ENCODE data around the gene ARID5B.

ARID5B gene

GRCh38 chr10:62057850-62058249, 156.4 kb downstream of the ARID5B start:
- DNase-seq, result no peak

DNA sequence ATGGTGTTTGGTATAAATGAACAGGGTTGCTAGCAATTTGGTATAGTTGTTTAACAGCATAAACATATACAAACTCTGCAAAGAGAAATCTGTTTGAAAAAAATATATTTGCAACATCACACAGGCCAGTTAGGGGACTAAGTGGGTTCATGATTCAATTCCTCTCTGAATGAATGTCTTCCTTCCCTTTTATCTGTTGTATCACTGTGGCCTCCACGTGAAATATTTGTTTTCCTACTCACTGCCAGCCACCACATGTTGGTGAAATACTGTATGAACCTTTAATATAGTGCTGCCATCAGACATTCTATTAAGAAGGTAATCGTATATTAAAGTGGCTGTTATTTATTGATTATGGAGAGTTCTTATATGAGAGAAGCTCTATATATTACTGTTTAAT, 157.0 kb downstream of the ARID5B start:
- no peak for DNase-seq

DNA sequence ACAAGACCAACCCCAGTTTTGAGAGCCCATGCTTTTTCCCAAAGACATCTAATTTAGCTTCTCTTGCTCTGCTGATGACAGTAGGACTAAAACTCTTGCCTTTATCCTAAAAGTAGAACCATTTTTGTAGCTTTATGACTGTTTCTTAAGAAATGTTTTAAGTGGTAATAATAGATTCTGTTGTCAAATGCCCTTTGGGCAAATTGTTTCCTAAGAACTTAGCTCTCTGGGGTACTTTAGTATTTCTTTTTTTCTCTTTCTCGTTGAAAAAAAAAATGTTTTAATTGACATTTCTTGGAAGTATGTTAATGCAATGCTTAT, 157.4 kb downstream of the ARID5B start:
- DNase-seq, result no peak

DNA sequence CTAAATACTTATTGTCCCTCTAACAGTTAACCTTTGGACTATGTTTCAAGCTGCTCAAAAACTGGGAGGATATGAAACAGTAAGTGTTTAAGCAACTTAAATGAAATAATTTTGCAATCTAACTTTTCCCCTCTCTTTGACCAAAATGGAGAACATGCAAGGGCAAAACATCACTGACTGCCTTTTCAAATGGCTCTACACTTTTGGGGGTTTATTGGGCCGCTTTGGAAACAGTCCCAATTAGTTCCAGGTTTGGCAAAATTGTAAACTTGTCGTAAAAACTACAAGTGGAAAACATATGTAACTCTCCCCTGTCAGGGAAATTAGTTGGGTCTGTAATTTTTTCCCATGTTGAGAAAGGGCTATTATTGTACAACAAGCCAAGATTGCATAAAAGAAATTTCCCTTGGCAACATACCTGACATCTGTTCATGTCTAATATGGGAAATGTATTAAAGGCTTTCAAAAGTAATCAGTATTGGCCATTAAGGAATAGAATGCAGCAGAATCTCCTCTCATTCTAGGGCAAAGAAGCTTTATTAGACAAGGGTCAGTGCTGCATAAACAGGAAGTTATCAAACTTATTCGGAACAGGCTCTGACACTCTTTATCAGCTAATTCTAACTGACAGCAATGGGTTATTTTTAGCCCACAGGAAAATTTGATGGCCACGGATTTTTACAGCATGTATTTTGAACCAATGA, 157.9 kb downstream of the ARID5B start:
- no peak for DNase-seq

DNA sequence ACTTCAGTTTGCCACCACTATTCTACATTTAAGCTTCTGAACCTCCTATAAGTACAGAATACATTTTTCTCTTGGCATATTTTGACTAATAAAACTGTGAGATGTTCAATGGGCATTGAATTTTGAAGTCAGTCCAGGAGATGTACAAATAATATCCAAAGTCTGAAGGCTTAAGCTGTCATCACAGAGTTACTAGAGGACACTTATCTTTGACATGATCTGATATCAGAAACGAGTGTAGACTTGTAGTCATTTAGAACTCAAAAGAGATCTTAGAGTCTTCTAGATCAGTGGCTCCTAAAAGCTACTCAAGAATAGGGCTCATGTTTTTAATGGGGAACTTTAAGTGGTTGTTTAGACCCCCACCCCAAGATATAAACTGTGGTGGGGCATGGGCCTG, 160.5 kb downstream of the ARID5B start:
- DNase-seq, result no peak

DNA sequence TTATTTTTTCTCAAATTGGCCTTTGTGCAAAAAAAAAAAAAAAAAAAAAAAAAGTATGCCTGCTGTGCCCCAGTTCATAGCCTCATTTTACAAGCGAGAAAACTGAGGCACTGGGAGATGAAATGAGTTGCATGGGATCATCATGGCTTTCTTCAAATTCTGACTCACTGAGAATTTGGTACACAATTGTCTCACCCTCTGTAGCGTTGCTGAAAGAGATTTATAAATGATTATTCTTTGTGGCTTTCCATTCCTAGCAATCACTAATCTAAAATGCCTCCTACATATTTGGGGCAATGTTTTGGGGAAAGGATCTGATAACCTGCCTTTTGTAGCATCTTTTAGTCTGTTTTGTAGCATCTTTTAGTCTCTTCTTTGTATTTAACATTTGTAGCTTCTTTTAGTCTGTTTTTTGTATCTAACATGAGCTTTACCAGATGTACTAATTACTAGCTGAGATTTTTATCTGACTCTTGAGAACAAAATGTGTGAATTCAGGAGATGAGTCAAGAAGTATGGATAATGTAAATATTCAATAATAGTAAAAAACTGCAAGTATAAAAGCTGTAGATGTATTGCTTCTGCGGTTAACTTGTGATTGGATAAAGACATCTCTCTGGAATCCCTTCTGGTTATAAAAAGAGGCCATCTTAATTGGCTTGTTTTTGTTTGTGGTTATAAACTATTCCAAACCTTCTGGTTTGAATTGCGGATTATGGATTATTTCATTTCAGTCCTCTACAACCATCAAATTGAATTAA, 161.4 kb downstream of the ARID5B start:
- DNase-seq, result no peak

DNA sequence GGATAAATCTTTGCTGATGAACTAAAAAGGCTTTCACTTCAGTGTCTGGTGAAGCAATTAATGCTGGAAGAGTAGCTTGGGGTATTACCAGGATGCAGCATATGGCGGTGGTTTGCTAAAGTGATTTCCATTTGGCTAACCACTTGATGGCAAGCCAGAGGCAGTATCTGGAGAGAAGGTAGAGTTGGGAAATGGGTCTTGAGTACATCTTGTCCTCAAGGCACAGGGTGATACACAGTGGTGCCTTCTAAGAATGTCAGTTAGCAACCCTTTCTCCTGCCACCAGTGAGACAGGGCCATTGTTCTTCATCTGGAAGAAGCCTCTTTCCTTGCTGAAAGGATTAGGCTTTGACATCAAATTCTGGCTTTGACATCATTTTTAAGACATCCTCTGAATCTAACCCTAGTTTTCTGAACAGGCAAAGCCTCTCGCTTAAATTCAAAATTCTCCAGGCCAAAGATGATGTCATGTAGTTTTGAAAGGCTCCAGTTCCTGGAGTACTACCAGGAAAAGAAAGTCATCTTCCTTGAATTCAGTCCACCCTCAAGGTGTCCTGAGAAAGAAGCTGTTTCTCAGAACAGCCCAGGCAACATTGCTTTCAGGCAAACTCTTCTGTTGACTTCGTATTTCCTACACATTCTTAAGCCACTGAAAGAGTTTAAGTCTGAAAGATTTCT, 162.4 kb downstream of the ARID5B start:
- peak; percentile 39 for DNase-seq

DNA sequence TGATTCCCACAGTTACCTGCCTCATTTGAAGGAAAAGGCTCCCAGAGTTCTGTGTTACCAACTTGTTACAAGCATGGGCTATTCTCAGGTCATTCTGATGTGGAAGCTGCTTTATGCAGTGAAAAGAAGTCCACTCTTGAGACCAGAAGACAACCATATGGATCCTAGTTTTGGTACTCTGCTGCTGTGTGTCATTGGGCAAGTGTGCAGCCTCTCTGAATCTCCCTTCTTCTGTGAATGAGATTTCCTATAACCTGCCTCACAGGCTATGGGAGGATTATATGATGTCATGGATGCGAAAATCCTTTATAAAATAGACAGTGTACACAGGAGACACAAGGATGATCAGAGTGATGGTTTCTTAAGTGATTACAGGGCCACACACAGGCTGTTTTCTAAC, 166.1 kb downstream of the ARID5B start:
- no peak for DNase-seq

- no peak for DNase-seq
Observed at GRCh38 chr10:62068464-62068863, 167.0 kb downstream of the ARID5B start.

DNA sequence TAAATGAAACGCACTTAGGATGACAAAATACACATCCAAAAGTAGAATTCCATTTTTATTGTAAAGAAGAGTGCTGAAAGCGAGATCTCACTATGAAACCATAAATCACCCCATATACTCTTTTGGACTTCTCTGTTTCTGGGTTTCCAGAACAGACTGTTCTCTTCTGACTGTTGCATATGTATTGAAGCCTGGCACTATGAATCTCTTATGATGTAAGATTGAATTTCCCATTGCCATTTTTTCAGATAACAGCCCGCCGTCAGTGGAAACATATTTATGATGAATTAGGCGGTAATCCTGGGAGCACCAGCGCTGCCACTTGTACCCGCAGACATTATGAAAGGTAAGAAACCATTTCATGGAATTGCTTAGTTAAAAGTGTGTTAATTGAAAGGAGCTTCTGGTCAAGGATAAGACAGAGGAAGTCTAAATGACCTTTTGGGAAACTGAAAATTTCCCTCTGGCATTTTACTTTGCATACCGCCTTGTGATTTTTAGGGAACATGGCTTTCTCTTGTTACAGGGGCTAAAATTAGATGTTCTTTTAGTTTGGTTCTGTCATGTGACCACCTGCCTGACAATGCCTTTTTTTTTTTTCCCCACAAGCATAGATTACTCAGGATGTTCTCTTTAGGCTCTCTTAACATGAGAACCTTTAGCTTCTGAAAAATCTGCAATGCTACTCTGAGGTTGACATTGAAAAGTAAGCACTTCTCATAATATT, 168.1 kb downstream of the ARID5B start:
- no peak for DNase-seq

- no peak for DNase-seq
Observed at GRCh38 chr10:62071846-62072281, 170.4 kb downstream of the ARID5B start.

GRCh38 chr10:62072901-62073300, 171.4 kb downstream of the ARID5B start:
- no peak for DNase-seq

- DNase-seq, result no peak
Observed at GRCh38 chr10:62073429-62073828, 171.9 kb downstream of the ARID5B start.

DNA sequence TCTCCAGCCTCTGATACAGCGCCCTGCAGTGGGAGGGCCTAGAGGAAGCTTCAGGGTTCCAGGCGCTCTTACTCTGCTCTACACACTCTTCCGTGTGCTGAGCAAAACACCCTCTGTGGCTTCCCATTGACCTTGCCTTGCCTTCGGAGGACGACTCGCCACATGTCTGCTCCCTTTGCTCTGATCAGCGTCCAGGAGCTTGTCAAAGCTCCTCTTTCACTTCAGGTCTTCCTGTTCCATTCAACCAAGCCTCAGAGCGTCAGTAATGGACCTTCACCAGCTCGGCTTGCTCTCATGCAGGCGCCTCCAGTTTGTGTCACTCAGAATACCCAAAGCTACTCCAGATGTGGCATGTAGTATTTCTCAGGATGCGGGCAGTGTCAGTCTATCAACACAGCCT, 173.9 kb downstream of the ARID5B start:
- no peak for DNase-seq

DNA sequence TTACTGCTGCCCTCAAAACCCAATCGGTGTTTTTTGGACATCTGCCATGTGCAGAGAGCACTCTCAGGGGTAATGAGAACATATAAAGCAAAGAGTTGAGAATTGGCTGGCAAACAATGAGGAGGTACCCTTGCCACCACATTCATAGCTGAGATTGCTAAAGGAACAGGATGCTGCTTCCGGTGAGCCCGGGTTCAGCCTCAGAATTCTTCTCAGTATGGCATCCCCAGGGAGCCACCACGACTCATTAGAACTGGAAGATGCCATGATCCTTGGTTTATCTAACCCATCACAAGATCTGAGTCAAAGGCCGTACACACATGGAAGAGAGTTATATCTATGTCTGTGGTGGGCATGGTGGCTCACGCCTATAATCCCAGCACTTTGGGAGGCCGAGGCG, 174.4 kb downstream of the ARID5B start:
- no peak for DNase-seq

GRCh38 chr10:62076891-62077290, 175.4 kb downstream of the ARID5B start:
- DNase-seq, result no peak

- no peak for DNase-seq
Observed at GRCh38 chr10:62077330-62078015, 176.0 kb downstream of the ARID5B start.

- no peak for DNase-seq
Observed at GRCh38 chr10:62079885-62080559, 178.5 kb downstream of the ARID5B start.

- no peak for DNase-seq
Observed at GRCh38 chr10:62080905-62081304, 179.4 kb downstream of the ARID5B start.

- no peak for DNase-seq
Observed at GRCh38 chr10:62081341-62082270, 180.1 kb downstream of the ARID5B start.

DNA sequence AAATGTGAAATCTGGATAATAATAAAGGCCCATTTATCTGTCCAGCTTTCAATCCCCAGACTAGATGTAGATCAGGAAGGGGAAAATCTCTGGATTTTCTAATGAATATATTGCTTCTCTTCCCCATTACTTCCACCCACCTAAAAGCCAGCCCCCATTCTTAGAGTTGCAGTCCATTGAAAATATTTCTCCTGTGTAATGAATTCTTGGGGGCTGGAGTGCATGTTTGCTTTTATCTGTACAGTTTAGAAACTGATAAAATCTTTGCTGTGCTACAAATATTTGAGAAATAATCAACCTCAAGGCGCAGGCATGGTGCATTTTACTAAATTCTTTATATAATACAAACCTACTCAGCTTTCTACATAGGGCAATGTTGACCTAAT, 180.8 kb downstream of the ARID5B start:
- DNase-seq, result no peak

Measured in right hindlimb (tissue), 1 donor.